HS-5 (cell line): ENCODE results near the gene RAP1GAP2.

Experiments used
- DNase-seq: peaks from one replicate; pipeline ENCODE4 v3.0.0-alpha.2; 2012; ENCODE audit warnings: low read depth

RAP1GAP2 gene

DNA sequence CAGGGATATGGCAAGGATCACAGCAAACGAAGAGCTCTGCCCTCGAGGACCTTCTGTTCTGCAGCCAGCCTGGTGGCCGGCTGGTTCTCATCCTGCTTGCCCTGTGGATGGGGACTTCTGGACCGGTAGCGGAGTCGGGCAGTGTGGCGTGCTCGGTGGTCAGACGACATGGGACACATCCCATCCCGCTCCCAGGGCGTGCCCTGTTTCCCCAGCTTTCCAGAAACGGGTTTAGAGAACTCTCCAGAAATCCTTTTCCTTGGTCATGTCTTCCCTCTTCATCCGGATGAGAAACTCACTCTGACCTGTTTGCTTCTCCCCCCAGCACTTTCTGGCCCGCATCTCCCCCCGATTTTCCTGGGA is 151.3 kb downstream of the RAP1GAP2 start:
- DNase-seq: no peak

- no peak for DNase-seq
These were observed 151.8 kb downstream of the RAP1GAP2 start for GRCh38 chr17:2947996-2948550.

DNA sequence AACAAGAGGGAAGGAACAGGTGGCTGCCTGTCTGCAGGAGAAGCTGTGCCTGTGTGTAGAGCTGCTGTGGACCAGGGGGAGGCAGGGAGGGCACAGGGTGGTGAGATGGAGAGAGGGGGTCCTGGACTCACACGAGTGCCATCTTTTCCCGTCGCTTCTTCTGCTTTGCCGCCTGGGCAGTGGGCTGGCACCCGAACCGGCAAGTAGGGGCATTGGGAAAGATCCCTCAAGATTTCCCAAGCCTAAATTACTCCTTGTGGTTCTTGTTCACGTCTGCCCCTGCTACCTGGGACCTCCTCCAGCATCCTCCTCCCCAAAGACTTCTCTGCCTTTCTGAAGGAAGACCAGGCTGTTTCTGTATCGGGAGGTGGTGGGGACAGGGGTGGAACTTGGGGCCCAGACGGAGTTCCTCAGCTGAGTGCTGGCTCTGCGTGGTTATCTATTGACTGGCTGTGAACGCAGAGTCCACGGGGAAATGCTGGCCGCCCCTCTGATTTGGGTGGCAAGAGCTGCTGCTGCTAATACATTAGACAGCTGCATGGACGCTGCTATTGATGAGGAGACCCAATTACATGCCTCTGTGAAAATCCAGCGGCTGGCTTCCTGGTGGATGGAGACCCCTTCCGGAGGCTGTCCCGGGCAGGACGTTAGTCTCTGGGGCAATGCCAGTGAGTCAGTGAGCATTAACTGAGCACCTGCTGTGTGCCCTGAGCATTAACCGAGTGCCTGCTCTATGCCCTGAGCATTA is 152.7 kb downstream of the RAP1GAP2 start:
- DNase-seq: no peak

DNA sequence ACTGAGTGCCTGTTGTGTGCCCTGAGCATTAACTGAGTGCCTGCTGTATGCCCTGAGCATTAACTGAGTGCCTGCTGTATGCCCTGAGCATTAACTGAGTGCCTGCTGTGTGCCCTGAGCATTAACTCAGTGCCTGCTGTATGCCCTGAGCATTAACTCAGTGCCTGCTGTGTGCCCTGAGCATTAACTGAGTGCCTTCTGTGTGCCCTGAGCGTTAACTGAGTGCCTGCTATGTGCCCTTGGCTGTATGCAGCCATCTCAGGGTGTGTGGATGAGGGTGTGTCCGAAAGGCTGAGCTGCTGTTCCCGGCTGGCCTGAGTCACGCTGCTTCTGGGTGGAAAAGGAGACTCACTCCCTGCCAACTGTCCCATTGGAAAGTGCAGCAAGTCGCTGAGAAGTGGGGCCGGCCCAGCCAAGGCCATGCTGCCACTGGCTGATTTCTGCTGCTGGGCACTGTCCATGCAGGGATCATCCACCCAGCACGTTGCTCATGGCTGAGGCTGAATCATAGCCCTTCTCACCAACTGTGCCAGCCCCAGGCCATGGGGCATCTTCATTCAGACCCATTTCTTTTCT is 153.3 kb downstream of the RAP1GAP2 start:
- no peak for DNase-seq

GRCh38 chr17:2950846-2951245 is 154.6 kb downstream of the RAP1GAP2 start:
- no peak for DNase-seq

DNA sequence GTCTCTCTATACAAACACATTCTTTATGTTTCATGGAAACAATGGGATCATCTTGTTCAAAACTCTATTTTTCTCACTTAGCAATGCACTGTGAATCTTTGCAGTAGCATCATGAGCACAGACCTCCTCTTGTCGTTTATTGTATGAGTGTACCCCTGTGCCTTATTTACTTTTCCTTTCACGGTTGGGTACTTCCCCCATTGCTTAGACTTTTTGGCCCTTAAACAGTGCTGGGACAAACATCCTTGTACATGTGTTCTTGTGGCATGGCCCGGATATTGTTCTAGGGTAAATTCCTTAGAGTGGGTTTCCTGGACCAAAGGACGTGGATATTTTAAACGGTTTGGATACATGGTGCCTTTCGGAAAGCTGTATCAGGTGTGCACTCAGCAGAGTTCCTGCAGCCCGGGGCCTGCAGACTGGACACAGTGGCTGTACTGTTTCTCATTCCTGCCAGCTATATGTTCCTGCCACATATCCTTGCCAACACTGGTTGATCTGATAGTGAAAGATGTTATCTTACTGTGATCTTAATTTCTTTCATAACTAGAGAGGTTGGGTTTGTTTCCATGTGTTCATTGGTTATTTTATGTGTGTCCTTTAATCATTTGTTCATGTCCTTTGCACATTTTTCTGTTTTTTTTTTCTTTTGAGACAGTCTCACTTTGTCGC is 156.1 kb downstream of the RAP1GAP2 start:
- no peak for DNase-seq

DNA sequence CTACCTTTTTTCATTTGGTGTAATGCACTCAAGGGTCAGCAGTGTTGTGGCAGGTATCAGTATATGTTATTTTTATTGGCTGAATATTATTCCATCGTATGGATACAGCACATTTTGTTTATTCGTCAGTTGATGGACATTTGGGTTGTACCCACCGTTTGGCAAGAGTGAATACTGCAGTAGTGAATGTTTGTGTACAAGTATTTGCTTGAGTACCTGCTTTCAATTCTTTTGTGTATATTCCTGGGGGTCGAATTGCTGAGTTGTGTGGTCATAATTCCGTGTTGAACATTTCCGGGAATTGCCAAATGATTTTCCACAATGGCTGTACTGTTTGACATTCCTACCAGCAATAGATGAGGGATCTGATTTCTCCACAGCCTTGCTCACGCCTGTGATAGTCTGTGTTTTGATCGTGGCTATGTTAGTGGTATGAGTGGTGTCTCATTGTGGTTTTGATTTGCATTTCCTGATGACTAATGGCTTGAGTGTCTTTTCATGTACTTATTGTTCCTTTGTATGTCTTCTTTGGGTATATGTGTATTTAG is 158.7 kb downstream of the RAP1GAP2 start:
- peak; percentile 98 for DNase-seq

GRCh38 chr17:2955931-2956582 is 159.8 kb downstream of the RAP1GAP2 start:
- DNase-seq: no peak

DNA sequence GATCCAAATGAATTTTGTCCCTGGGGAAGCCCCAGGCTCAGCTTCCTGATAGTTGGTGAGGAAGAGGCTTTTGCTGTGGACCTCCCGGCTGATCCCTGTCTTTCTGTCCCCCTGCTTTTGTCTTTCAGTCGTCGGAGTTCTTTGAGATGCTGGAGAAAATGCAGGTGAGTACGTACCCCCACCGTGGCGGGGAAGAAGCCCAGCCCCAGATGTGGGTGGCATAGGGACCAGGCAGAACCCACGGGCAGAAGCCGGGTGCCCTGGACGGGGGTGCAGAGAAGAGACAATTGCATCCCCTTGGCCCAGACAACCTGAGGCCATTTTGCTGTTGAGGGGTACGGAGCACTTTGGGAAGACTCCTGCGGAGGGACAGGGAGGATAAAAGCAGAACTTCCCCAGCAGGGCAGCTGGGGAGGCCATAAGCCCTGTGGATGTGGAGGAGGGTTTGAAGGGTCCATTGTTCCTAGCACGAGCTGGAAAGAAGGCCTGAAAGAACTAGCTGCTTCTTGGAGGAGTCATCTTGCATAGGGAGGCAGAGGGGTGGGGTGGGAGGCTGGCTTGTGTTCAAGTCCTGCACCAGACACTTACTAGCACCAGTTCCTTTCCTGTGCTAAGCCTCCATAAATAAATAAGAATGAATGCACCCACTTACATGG is 161.5 kb downstream of the RAP1GAP2 start:
- DNase-seq: no peak

DNA sequence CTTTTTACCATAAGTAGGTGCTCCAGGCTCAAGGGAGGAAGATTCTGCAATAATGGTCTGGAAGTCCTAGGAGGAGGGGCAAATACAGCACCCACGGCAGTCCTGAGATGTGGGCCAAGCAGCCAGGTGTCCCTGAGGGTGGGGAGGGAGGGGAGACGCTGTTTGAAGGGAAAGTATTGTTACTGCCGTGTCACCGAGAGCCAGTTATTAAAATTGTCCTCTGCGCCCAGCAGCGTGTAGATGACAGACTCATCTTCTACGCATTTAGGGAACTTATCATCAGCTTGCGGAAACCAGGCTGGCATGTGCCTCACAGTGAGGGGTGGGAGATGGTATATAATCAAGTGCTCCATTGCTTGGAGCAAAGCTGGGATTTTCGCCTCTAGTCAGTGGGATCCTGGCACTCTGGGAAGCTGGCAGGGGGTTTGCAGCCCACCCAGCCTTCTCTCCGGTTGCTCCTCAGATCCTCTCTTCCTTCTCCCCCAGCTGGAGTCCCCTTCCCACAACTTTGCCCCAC is 162.5 kb downstream of the RAP1GAP2 start:
- no peak for DNase-seq

- no peak for DNase-seq
These were observed 163.3 kb downstream of the RAP1GAP2 start for GRCh38 chr17:2959371-2960130.

DNA sequence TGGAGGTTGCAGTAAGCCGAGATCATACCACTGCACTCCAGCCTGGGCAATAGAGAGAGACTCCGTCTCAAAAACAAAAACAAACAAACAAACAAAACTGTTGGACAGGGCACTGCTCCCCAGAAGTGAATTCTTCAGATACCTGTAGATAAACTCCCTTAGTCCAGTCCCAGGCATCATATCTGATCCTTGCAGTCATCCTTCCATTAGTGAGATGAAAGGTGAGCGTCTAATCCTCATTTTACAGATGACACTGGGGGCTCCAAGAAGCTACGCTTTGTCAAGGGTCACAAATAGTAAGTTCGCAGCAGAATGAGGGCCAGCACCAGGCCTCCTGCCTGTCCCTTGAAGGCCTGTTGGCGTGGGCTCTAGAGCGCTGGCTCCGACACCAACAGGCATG is 165.2 kb downstream of the RAP1GAP2 start:
- DNase-seq: no peak

DNA sequence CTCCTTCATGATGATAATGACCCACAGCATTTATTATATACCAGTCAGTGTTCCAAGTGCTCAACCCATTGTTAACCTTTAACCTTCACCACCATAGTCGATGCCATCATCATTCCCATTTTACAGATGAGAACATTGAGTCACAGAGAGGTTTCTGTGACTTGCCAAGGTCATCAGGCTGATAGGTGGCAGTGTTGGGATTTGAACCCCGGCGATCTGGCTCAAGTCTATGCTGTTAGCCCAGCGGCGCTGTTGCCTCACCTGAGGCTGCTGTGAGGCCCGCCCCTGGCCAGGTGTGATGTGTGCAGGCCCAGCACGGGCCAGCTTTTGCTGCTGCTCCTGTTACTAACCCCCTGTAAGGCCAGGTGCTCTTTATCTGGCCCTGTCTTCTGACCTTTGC is 166.0 kb downstream of the RAP1GAP2 start:
- no peak for DNase-seq

DNA sequence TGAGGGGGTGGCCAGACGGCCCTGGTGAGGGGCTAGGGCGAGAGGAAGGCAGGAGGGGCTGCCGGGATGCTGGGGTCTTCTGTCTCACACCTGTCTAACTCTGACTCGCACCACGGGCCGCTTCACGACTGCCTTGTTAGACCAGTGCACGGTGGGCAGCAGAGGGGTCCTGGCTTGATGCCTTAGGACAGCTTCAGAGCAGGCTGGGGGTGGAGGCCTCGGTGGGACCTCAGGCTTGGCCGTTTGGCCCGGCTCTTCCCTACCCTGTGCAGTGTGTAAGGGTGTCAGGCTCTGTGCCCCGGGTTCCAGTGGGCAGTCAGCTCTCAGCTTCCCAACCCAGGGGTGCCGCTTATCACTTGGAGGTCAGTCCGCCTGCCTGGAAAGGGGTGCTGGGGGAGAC is 166.5 kb downstream of the RAP1GAP2 start:
- DNase-seq: no peak

DNA sequence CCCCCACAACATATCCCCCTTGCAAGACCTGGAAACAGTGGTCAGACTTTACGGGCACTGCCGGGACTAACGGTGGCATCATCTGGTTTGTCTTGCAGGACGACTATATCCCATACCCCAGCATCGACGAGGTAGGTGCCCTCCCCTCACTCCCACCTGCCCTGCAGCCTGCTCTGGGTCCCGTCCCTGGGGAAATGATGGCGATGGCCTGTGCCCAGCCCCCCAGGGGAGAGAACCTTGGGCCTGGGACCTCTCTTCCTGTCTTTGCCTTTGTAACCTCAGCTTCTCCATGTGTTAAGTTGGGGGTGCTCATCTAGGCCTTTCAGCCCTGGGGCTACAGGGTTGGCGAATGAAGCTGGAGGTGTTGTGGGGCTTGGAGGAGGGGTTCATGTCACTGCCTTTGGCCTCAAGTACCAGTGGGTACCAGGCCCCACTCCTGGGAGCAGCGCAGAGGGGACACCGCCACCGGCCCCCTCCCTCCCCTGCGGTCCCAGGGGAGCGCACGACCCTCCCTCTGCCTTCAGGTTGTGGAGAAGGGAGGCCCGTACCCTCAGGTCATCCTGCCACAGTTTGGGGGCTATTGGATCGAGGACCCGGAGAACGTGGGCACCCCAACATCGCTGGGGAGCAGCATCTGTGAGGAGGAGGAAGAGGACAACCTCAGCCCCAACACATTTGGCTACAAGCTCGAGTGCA is 167.2 kb downstream of the RAP1GAP2 start:
- DNase-seq: no peak

DNA sequence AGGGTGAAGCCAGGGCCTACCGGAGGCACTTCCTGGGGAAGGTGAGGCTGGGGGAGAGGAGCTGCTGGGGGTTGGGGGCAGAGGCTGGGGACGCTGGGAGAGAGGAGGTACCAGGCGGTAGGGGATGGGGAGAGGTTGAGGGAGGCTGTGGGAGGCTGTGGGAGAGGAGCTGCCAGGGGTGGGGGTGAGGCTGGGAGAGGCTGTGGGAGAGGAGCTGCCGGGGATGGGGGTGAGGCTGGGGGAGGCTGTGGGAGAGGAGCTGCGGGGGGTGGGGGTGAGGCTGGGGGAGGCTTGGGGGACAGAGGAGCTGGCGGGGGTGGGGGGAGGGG is 167.8 kb downstream of the RAP1GAP2 start:
- no peak for DNase-seq

DNA sequence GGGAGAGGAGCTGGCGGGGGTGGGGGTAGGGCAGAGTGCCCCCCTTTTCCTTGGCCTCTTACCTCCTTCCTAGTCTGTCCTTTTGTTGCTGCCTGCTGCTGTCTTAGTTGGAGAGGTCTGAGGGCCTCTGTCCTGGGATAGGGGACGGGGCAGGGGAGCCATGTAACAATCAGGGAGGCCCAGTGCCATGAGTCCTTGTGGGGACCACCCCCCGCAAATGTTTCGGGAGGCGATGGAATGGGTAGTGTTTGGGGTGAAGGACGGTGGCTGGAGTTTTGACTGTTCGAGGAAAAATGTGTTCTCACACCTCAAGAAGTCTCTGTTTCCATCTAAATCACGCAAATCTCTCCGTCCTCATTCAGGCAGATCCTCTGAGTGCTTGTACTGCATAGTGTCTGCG is 168.1 kb downstream of the RAP1GAP2 start:
- DNase-seq: no peak

DNA sequence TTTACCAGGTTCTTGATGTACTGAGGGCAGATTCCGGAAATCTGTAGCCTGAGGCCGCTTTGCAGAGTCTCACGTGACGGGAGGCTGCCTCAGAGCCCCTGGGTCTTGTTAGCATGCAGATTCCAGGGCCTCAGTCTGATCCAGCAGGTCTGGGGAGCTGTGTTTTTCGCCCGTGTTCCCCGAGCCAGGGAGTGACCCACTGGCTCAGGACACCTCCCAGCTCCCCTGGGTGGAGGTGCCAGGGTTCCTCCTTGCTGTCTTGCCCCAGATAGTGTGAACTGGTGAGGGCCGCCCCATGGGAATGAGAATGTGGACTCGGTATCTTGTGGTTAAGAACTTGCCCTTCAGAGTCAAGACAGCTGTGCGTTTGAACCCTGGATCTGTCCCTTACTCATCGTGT is 168.6 kb downstream of the RAP1GAP2 start:
- no peak for DNase-seq

GRCh38 chr17:2965621-2966595 is 169.7 kb downstream of the RAP1GAP2 start:
- DNase-seq: no peak
